Left renal pelvis (tissue), 4 donors: ENCODE results near the gene REPS1. TPM values are rescaled to one million over a fixed set of nuclear protein-coding genes. Genes with fewer than 3 reads are reported as not detected.
"Not testable (repeated sequence)": the region's sequence is repeated elsewhere in the genome, so short reads cannot be mapped to it uniquely, and the experiment has no call there.

Experiments used
- DNase-seq, 4 donors: peaks; one replicate each; pipeline ENCODE4 v3.0.0-alpha.2; 2013; ENCODE audit warnings: low read depth in 4 of 4, low spot score in 3 of 4
- polyA plus RNA-seq, 4 donors: library from polyadenylated mRNA; unstranded; fragments of 120-200 nt; gene quantifications; one replicate each; pipeline ENCODE4 v1.2.1, GENCODE V29; 2013; ENCODE audit not compliant: insufficient read length in 4 of 4

REPS1 gene
- polyA plus RNA-seq, 4 donors = 52.0 to 81.0 (median 77.3) TPM

DNA sequence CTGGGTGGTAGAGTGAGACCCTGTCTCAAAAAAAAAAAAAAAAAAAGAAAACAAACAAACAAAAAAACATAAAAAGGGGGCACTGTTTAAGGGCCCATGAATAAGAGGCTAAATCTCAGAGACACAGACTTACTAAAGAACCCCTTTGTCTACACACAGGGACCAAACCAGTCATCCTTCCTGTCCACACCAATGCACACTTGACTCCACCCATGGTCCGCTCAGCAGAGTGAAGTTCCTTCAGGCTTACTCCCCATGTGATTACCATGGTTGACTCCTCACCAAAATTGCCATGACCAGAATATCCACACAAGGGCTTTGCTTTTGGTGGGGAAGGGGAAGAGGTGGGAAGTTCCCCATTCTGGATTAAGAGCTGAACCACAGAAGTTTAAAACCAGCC, 19.4 kb upstream of the REPS1 start:
- DNase-seq = no peak

- no peak for DNase-seq
These were observed 18.4 kb upstream of the REPS1 start for GRCh38 chr6:139006477-139006876.

DNA sequence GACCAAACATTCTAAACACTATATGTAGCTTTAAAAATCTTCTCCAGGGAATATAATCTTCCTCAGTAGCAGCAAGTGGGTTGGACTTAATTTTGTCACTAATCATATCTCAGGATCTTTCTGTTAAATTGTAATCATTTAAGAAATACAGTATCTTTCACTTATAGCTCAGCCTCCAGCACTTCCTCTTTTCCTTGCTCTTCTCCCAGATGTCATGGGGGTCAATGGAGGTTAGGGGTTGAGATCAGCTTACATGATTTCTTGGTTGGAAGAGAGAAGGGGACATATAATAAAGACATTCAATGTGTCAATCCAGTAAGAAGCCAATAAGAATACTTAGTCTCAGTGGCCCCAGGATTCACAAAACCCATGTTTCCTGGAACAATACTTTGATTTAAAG, 15.7 kb upstream of the REPS1 start:
- no peak for DNase-seq

GRCh38 chr6:138999949-139000725, 12.1 kb upstream of the REPS1 start:
- DNase-seq = no peak

- DNase-seq = no peak
These were observed 9.1 kb upstream of the REPS1 start for GRCh38 chr6:138997136-138997535.

DNA sequence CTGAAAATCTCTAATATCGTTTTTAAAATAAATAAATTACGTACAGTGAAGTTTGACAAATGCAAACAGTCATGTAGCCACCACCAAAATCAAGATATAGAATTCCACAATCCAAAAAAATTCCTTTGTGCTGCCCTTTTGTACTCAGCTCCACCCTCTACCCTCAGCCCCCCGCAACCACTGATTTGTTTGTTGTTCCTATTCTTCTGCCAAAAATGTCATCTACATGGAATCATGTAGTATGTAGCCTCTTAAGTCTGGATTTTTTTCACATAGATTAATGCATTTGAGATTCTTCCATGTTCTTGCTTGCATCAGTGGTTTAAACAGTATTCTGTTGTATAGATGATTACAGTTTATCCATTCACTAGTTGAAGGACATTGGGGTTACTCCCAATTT, 8.5 kb upstream of the REPS1 start:
- no peak for DNase-seq

- not testable (repeated sequence) for DNase-seq
These were observed 5.4 kb upstream of the REPS1 start for GRCh38 chr6:138993410-138993809.

DNA sequence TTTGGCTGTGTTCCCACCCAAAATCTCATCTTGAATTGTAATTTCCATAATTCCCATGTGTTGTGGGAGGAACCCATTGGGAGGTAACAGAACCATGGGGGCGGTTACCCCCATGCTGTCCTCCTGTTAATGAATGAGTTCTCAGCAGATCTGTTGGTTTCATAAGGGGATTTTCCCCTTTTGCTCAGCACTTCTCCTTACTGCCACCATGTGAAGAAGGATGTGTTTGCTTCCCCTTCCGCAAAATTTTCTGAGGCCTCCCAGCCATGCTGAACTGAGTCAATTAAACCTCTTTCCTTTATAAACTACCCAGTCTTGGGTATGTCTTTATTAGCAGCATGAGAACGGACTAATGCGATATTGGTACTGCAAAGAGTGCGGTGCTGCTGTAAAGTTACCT, 4.9 kb upstream of the REPS1 start:
- DNase-seq = not testable (repeated sequence)

- no peak for DNase-seq
These were observed 3.2 kb upstream of the REPS1 start for GRCh38 chr6:138991206-138991605.

- DNase-seq = no peak
These were observed 1.3 kb upstream of the REPS1 start for GRCh38 chr6:138989098-138989983.

- no peak for DNase-seq
These were observed 399 bp upstream of the REPS1 start for GRCh38 chr6:138988469-138988834.

DNA sequence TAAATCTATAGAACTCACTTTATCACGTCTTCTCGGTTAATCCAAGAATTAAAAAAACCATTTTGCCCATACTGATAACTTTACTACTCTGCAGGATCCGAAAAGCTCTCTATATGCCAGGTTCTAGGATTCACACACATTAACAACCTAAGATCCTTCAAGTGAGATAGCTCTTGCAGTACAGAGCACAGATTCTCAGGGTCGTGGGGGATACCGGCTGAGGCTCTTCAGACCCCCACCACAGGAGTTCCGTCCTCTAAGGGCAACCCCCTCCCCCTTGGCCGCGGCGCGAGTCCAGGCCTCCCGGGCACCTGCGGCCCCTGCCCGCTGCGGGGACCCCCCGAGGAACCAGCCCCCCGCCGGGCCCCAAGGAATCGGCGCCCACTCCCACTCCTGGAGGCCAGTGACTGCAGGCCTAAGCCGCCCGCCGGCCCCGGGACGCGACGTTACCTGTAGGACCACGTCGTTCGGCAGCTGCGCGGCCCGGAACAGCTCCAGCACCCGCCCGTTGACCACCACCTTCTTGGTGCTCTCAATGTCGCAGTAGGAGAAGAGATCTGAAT, 892 bp downstream of the REPS1 start:
- peak in 2 of 4 donors; percentile 6 to 31 for DNase-seq

DNA sequence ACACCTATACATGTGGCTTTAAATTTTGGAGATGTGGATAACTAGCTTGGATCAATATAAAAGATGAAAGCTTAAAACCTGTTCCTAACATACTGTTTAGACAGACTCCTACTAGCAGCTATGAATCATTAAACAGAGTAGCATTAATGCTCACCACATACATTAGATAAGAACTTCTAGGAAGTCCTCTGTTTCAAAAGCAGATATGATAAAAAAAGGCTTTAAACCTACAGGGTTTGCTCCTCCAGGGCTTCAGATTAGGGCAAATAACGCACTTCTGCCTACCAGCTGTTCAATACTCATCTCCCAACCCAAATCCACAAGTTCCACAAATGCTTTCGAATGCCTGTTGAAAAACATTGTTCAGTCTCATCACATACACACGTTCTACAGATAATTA, 1.5 kb downstream of the REPS1 start:
- DNase-seq = peak in 1 of 4 donors; percentile 3

GRCh38 chr6:138981416-138981815, 6.6 kb downstream of the REPS1 start:
- DNase-seq = no peak

DNA sequence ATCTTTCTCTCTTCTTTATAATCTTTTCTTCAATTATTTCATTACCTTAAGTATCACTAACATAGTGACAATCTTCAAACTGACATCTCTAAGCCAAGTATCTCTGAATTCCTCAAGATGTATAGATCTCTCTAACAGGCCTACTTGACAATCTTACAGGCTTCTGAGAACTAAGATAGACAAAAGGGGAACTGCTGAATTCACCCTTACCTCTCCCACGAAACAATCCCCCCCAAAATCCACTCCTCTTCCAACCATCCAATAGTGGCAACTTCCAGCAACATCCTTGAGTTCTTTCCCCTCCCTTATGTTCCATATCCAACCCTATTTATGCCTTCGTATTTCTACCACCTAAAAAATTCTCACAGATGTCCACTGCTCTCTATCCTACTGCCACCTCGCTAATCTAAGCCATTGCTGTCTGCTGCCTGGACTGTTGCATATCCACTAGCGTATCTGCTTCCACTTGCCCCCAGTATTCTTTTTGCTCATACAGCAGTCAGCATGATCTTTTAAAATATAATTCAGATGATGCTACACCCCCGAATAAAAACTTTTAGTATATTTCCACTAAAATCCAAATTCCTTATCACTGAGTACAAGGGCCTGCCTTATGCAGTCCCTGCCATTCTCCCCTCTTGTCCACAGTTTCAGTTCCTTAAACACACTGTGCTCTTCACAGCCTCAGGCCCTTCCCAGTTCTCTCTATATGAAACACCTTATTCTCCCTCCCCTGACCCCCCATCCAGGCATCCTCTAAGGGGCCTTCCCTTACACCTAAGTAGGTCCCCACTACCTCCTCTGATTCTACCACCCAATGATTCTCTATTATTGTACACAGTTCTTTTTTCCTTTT, 8.0 kb downstream of the REPS1 start:
- DNase-seq = no peak

- DNase-seq = no peak
These were observed 8.7 kb downstream of the REPS1 start for GRCh38 chr6:138979365-138979764.

GRCh38 chr6:138978229-138978628, 9.8 kb downstream of the REPS1 start:
- DNase-seq = no peak

DNA sequence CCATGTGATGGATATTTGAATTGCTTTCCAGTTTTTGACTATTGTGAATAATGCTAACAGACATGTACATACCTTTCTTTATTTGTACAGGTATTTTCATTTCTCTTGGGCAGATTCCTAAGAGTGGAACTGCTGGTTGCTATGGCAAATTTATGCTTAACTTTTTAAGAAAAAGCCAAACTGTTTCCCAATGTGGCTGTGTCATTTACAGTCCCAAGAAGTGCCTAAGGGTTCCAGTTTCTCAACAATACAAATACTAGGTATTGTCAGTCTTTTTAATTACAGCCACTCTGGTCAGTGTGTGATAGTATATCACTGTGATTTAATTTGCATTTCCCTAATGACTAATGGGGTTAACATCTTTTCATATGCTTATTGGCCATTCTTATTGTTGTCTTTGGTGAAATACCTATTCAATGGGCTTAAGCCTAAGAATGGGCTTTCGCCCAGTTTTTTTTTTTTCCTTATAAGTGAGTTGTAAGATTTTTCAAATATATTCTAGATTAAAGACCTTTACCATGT, 10.3 kb downstream of the REPS1 start:
- no peak for DNase-seq

DNA sequence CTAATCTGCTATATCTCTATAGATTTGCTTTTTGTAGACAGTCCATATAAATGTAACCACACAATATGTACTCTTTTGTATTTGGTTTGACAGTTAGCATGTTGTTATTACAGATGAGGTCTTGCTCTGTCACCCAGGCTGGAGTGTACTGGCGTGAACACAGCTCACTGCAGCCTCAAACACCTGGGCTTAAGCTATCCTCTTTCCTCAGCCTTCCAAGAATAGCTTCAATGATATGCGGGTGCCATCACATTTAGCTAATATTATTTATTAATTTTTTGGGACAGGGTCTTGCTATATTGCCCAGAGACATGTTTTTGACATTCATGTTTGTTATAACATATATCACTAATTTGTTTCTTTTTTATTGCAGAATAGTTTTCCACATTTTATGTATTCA, 10.8 kb downstream of the REPS1 start:
- no peak for DNase-seq

DNA sequence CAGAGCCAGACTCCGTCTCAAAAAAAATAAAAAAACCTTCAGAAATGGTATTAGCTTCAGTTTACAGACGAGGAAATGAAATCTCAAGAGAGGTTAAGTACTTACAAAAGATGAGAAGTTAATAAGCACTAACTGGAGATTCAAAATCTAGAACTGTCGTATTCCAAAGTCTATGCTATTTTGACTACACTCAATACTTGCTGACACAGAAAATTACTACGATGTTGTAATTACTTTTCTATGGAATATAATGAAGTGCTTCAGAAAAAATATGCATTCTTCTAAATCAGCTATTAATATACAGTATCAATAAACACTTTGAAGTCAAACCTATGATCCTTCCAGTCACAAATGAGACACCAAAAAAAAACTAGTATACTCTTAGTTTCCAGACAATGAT, 12.2 kb downstream of the REPS1 start:
- no peak for DNase-seq
